GM21447 (cell line): Measurements from ENCODE around the gene REELD1.
A peak's percentile ranks its signal among the peaks of the same experiment; 100 is the strongest.

Source experiments
- ATAC-seq: cut with Tn5 transposase; IDR thresholded peaks from one replicate; pipeline ENCODE4 v1.9.1; 2021; ENCODE audit not compliant: unreplicated experiment

Gene REELD1

GRCh38 chr4:146214238-146214637, at the start of gene REELD1:
TSS of gene REELD1 (plus strand) at chr4:146214538. CDS start at chr4:146216953, 2,415 bp downstream.
- no peak for ATAC-seq

- ATAC-seq = no peak
Measured at GRCh38 chr4:146165221-146165620, 49.1 kb upstream of the REELD1 start.

GRCh38 chr4:146165840-146166239, 48.5 kb upstream of the REELD1 start:
- ATAC-seq = no peak

DNA sequence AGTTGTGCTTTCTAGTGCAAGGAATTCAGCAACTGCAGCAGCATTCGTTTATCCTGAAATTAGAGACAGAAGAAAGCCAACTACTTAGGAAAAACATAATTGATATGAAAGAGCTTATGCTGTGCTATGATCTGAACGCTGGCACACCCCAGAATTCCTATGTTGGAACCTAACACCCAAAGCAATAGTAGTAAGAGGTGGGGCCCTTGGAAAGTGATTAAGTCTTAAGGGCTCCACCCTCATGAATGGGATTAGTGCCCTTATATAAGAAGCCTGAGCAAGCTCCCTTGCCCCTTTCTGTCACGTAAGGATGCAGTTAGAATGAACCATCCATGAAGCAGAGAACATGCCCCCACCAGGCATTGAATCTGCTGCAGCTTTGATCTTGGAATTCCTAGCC, 44.2 kb upstream of the REELD1 start:
- ATAC-seq = no peak

- ATAC-seq = peak; percentile 91
Measured at GRCh38 chr4:146175541-146176453, 38.5 kb upstream of the REELD1 start, which contains the start of gene LSM6. TSS of gene LSM6 (plus strand) at chr4:146175718. CDS start at chr4:146182922, 7,204 bp downstream.

DNA sequence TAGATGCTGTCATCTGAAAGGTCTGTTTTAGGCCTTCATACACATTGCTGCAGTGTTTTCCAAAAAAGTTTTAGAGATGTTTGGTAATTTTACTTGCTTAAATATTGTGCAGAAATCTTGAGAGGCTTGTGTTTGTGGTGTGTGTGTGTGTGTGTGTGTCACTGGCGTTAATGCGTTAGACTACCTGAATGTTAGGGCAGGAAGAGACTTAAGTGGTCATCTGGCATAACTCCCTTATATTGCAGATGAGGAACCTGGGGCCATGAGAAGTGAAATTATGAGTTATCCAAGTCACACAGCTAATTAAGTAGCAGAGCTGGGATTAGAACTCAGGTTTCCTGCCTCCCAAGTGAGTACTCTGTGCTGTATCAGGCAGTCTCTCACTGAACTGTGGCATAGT, 37.4 kb upstream of the REELD1 start:
- no peak for ATAC-seq

DNA sequence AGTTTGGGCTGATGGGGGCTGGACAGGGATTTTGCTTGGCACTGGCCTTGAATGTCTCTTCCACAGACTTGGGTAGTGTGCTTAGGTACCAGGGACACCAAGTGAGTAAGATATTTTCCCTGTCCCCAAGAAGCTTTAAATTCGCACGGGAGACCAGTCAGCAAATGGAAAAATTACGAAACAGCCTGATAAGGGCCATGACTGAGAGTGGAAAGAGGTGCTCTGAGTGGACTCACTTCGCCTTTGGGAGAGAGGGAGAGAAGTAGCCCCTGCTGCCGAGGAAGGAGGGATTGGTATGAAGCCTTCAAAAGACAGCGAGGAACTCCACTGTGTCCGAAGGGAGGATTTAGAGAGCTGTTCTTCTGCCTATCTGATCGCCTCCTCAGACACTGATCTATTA, 36.2 kb upstream of the REELD1 start:
- no peak for ATAC-seq

- ATAC-seq = no peak
Measured at GRCh38 chr4:146179784-146180370, 34.5 kb upstream of the REELD1 start.

DNA sequence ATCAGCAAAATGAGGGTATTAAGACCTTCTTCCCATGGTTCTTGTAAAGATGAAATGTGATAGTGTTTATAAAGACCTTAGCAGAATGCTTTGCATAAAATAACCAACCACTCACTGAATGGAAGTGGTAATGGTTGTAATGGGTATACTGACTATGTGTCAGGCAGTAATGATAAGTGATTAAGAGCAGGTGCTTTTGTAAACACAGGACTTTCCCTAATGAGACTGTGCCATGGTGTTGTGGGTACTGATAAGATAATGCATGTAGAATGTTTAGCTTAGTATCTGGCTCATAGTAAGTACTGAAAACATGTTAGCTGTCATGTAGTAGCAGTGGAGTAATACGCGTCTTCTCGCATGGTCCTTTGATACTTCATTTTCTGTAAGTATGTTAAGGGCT, 31.9 kb upstream of the REELD1 start:
- ATAC-seq = no peak

DNA sequence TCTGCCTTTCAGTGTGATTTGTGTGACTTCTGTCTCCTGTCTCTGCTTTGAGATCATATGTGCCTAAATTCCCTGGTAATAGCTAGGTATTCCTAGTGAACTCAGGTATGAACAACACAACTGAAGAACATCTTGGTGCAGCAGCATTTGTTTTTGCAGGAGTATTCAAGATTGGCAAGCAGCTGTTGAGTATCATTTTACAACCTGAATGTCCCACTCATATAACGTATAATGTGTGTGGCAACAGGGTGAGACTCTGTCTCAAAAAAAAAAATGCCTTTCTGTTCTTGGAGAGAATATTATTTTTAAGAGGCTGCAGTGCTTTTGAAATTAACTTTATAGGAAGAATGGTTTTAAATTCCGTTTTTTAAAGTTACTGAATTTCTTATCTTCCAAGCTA, 31.1 kb upstream of the REELD1 start:
- ATAC-seq = no peak

DNA sequence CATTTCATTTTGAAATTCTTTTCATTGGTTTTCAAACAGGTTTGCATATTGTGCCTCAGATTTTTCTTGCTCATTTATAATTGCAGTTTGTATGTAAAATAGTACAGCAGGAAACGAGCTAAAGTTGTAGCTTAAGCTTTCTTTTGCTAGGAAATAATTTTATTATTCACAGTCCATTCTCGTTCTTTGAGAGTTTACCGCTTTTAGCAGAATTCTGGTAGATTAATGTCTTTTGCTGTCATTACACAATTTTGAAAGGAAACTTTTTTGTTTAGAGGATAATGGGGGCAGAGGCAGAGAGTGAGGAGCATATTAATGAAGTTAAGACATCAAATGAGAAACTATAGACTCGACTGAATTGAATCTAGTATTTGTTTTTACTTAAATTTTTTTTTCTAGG, 28.3 kb upstream of the REELD1 start:
- ATAC-seq = no peak

DNA sequence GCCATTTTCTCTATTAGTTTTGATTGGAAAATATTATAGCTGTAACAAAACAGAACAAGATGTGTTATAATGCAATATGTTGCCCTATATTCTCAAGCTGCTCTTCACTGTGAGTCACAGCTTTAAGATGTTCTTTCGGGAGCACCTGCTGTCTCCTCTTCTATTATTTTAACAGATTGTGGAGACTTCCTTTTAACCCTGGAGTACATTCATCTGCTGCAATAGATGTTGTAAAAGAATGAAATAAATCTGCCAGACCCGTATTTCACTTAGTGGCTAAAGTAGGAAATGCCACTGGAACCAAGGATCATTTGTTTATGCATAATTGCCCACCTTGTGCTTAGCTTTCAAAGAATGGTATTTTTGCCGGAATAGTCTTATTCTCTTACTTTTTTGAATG, 27.7 kb upstream of the REELD1 start:
- ATAC-seq = no peak

DNA sequence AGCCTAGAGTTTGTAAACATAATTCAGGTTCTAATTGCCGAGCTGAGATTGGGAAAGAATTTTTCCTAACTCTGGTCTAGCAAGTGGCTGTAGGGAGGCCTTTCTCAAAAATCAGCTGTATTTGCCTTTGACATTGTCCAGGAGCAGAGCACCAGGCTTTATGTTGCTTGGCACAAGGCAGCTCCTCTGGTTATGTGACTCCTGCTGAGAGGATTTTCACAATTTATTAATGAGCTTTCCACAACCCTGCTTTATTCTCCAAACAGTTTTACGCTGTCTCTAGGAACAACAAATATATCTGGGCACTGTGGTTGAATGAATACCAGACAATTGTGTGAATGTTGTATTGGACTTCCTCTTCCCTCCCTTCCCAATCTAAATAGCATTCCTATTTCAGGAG, 23.9 kb upstream of the REELD1 start:
- ATAC-seq = no peak

DNA sequence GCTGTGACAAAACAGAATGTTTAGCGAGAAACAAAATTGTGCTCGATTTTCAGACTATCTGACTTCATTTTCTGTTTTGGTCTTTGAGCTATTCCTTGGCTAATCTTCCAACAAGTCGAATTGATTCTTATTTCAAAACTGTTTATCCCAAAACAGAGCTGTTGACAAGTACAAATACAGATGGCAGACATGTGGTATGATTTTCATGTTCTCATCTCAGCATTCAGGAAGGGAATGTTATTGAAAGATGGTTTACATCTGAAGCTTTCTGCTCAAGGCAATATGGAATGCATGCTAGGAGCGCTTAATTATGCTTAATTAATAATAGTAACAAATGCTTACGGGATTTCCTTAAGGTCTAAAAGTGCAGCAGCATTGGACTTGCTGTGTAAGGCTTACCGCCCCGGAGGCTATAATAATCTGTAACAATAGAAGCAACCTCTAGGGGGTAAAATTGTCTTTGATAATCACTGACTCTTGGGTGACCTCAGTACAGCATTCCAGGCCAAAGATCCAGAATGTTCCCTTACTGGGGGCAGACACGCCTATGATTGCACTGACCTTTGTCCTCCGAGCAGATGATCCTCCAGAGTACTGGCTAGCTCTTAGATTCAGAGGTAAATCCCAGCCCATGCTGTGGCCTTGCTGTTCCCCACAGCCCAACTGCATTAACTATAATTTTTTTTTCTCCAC, 22.4 kb upstream of the REELD1 start:
- ATAC-seq = no peak

GRCh38 chr4:146193628-146194027, 20.7 kb upstream of the REELD1 start:
- ATAC-seq = no peak

- no peak for ATAC-seq
Measured at GRCh38 chr4:146194212-146194611, 20.1 kb upstream of the REELD1 start.

DNA sequence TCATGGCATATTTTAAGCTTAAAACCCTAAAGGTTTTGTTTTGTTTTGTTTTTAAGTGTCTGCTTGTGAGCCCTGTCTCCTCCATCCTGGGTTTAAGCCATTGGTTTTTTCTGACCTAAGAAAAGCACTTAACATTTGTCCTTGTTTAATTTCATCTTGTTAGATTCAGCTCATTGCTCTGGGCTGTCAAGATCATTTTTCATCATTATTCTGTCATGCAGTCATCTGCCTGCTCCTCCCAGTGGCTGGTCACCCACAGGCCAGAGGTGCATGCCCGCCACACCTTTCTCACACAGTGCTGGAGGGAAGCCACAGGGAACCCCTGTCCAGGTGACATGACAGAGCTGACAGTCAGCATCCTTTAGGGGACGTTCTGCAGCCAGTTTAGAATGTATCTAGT, 11.7 kb upstream of the REELD1 start:
- no peak for ATAC-seq

- ATAC-seq = no peak
Measured at GRCh38 chr4:146207410-146207809, 6.9 kb upstream of the REELD1 start.

DNA sequence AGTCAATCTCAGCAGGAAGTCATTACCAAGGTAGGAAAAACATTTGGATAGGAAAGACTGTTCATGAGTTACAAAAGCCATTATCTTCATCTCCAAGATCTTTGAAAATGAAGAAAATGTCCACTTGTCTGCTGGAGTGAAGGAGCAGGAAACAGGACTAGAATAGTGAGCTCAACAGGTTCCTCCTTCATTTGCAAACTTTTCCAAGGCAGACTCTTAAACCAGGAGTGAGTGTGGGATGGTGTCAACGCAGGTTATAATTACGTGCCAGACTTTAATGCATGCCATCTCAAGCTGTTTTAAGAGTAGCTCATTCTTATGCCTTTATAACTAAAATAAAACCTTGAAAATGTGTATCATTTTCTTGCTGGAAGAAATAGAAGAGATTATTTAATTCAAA, 3.4 kb upstream of the REELD1 start:
- ATAC-seq = no peak

DNA sequence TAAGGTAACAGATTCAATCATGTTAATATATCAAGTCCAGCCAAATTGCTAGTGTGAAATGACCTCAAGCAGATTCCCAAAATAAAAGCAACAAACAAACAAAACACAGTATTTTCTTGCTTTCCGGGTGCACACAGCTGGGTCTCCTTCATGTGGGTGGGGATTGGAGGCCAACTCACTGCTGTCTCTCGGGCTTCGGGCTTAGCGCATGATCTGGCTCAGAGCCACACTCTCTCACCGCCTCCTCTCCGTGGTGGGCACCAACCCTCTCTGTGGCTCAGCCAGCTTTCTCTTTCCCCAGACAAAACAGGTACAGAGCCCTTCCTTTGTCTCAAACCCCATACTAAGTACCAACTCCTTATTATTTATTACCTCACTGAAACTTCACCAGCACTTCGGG, 2.9 kb upstream of the REELD1 start:
- ATAC-seq = no peak

- ATAC-seq = no peak
Measured at GRCh38 chr4:146212781-146213180, 1.6 kb upstream of the REELD1 start.

DNA sequence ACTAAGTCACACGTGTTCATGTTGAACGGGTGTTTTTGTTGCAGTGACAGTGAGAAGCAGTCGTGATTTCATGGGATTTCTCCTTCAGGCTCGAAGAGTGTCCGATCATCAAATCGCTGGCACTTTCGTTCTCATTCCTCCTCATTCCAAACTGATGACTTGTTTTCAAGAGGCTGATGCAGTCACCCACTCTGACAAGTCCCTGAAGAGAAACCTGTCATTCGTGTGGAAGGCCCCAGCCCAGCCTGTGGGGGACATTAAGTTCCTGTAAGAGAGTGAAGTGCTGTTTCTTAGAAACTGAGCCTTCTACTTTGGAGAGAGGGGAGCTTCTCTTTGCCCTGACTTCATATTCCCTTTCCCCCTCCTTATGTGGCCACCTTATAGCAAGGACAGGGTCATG, 8.0 kb downstream of the REELD1 start:
- ATAC-seq = no peak
